ENCODE results near the gene TRMT61A.

DNA sequence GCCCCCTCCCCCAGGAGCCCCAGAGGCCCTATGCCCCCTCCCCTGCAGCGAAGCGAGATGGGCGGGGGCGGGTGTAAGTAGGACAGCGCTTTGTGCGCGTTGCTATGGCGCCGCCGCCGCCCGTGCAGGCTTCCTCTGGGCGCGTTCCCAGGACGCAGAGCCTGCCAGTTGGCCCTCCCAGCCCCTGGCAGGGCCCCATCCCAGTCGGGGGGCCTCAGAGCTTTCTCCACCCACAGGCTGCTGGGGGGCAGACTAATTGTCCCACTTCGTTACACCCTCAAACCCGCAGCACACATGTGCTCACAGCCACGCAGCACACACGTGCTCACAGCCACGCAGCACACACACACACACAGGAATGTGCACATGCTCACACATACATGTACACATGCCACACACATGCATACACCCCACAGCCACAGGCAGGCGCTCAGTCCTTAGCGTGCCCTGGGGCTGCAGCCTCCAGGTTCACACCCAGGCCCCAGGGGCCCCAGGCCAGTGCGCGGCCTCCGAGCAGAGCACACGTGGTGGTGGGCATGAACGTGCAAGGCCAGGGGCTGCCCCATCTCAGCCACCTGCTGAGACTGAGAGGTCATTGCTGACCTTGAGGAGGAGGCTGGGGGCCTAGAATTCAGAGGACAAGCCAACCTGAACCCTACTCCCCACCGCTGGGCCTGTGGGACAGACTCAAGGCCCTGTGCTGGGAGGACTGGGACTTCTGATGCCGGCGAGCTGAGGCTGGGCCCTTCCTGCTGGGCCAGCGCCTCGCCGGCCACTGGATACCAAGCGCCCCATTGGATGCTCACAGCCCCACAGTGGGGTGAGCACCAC, 15.6 kb downstream of the TRMT61A start:
- TF ChIP-seq, protein P1, sequence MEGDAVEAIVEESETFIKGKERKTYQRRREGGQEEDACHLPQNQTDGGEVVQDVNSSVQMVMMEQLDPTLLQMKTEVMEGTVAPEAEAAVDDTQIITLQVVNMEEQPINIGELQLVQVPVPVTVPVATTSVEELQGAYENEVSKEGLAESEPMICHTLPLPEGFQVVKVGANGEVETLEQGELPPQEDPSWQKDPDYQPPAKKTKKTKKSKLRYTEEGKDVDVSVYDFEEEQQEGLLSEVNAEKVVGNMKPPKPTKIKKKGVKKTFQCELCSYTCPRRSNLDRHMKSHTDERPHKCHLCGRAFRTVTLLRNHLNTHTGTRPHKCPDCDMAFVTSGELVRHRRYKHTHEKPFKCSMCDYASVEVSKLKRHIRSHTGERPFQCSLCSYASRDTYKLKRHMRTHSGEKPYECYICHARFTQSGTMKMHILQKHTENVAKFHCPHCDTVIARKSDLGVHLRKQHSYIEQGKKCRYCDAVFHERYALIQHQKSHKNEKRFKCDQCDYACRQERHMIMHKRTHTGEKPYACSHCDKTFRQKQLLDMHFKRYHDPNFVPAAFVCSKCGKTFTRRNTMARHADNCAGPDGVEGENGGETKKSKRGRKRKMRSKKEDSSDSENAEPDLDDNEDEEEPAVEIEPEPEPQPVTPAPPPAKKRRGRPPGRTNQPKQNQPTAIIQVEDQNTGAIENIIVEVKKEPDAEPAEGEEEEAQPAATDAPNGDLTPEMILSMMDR (IDR thresholded peaks at IDR 0.05) = no peak
- TF ChIP-seq ZFX (IDR thresholded peaks at IDR 0.05; ENCODE audit: borderline replicate concordance) = no peak
